Left lung (tissue), 10 donors: Measurements from ENCODE around the gene CTDP1. TPM values are rescaled to one million over a fixed set of nuclear protein-coding genes. Genes with fewer than 3 reads are reported as not detected.

Source experiments
- ATAC-seq: fragments of 200-7000 bp; cut with Tn5 transposase; one replicate; pipeline ENCODE4 v1.9.1; 2020; ENCODE audit warnings: moderate library complexity
- DNase-seq, 4 donors: peaks; one replicate each; pipeline ENCODE4 v3.0.0-alpha.2; 2013 to 2020
- H3K27ac ChIP-seq, 2 donors: fragments of 200-600 bp; sonication (generic) in 1 of 2; one replicate each; pipeline versions ENCODE4 v1.5.0 to v1.8.0; 2020 to 2021
- H3K27me3 ChIP-seq, 2 donors: fragments of 200-600 bp; sonication (generic) in 1 of 2; one replicate each; pipeline versions ENCODE4 v1.5.0 to v1.8.0; 2020 to 2021
- H3K36me3 ChIP-seq, 2 donors: fragments of 200-600 bp; sonication (generic) in 1 of 2; one replicate each; pipeline versions ENCODE4 v1.5.0 to v1.8.0; 2020 to 2021
- H3K4me1 ChIP-seq, 2 donors: fragments of 200-600 bp; one replicate each; pipeline ENCODE4 v1.8.0; 2021
- H3K4me3 ChIP-seq, 2 donors: fragments of 200-600 bp; sonication (generic) in 1 of 2; one replicate each; pipeline versions ENCODE4 v1.5.0 to v1.8.0; 2020 to 2021; ENCODE audit warnings: mild to moderate bottlenecking in 1 of 2
- H3K9me3 ChIP-seq, 2 donors: fragments of 200-600 bp; sonication (generic) in 1 of 2; one replicate each; pipeline versions ENCODE4 v1.5.0 to v1.8.0; 2020 to 2021
- intact Hi-C, 2 donors: fragments of 100-400 bp; cut with DNase I; formaldehyde crosslinking; loops; one replicate each; pipeline versions ENCODE4 v1.11.2 to v1.14.2; 2022
- polyA plus RNA-seq, 6 donors: library from polyadenylated mRNA; unstranded; fragments of 120-200 nt; gene quantifications; one replicate each; pipeline ENCODE4 v1.2.1, GENCODE V29; 2013; ENCODE audit not compliant: insufficient read length in 6 of 6
- total RNA-seq, 2 donors: library from RNA; stranded (reverse); fragmentation: NEBNext Ultra II Directional; extraction: Animal tissue kit (Norgen Biotek cat#: 25700); gene quantifications; one replicate each; pipeline ENCODE4 v1.2.1, GENCODE V29; 2021
- TF ChIP-seq, protein P1 (sequence below), 2 donors: fragments of 200-600 bp; sonication (generic) in 1 of 2; IDR thresholded peaks; one replicate each; pipeline versions ENCODE4 v1.5.0 to v1.8.0; 2021; ENCODE audit warnings: antibody characterized with exemption in 2 of 2
- donor health status: DM: no; HTN: yes; CAD: no.
- donor health status: DM: no; HTN: no; CAD: no.

The CTDP1 gene
- total and polyA plus RNA-seq, 8 donors = 8.4 to 24.4 (median 11.4) TPM

DNA sequence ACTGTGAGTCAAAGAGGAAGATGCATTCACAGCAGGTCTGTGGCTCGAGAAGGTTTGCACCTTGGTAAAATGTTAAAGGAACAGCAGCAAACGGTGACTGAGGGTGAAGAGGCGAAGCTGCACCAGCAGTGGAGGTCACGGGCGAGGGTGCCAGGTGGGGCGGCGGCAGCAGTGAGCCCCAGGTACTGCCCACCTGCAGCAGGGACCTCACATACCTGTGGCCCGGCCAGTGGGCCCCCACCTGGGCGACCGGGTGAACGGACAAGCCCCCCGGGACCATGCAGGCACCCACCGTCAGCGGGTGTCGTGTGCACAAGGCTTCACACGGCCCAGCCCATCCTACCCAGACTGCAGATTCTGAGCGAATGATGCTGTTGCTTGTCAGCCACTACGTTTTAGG lies 94.5 kb downstream of the CTDP1 start:
- no peak overlapping the region for H3K27ac ChIP-seq
- H3K36me3 ChIP-seq = no peaks in the 10 kb centered on the region
- intact Hi-C loops = no loop called here
- H3K27me3 ChIP-seq = peaks cover 0 to 68% of the 10 kb centered on the region in 2 donors
- peaks cover 0 to 6% of the 10 kb centered on the region in 2 donors for H3K9me3 ChIP-seq
- TF ChIP-seq, protein P1, sequence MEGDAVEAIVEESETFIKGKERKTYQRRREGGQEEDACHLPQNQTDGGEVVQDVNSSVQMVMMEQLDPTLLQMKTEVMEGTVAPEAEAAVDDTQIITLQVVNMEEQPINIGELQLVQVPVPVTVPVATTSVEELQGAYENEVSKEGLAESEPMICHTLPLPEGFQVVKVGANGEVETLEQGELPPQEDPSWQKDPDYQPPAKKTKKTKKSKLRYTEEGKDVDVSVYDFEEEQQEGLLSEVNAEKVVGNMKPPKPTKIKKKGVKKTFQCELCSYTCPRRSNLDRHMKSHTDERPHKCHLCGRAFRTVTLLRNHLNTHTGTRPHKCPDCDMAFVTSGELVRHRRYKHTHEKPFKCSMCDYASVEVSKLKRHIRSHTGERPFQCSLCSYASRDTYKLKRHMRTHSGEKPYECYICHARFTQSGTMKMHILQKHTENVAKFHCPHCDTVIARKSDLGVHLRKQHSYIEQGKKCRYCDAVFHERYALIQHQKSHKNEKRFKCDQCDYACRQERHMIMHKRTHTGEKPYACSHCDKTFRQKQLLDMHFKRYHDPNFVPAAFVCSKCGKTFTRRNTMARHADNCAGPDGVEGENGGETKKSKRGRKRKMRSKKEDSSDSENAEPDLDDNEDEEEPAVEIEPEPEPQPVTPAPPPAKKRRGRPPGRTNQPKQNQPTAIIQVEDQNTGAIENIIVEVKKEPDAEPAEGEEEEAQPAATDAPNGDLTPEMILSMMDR (IDR thresholded peaks at IDR 0.05) = no peak
- DNase-seq (peak in 1 of 4 donors; percentile 12), ATAC-seq (no peak)
- no peaks in the 10 kb centered on the region for H3K4me1 ChIP-seq
- H3K4me3 ChIP-seq = no peak overlapping the region

DNA sequence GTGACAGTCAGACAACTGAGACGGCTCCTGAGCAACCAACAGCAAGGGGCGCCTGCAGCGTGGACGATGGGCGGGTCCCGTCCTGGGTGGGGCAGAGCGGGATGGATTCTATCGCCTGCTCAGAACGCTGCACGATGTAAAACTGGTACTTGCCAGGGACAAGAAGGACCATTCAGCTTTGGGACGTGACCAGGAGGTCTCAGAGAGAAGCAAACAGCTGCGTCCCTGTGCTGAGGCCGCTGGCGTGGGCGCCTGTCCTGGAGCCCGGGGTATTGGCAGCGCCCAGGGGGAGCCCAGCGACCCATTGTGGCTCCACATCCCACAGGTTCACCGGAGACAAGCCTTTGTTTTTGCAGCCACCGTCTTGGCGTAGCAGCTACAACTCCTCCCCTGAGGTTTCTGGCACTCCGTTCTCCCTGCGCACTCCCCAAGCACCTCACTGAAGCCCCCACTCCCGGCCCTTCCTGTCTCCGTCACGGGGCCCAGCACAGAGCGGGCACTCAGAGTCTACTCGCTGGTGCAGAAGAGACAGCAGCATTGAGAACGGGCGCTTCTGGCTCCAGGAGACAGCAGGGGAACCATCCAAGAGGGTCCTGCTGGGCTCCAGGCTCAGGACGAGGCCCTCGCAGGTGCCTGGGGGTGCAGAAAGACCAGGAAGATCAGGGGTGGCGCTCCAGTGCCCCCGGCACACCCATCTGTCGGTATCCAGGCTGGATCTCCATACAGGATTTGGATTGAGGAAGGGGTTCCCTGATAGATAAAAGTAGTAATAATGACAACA lies 96.0 kb downstream of the CTDP1 start:
- Histone ChIP-seq H3K27ac (no peak overlapping the region), H3K4me3 (no peak overlapping the region), H3K27me3 (peaks cover 0 to 75% of the 10 kb centered on the region in 2 donors), H3K9me3 (no peaks in the 10 kb centered on the region), H3K36me3 (no peaks in the 10 kb centered on the region), H3K4me1 (no peaks in the 10 kb centered on the region)
- DNase-seq = peak in 2 of 4 donors; percentile 11 to 59
- TF ChIP-seq, protein P1 (IDR thresholded peaks at IDR 0.05) = no peak
- ATAC-seq = no peak
- intact Hi-C loops = no loop called here

DNA sequence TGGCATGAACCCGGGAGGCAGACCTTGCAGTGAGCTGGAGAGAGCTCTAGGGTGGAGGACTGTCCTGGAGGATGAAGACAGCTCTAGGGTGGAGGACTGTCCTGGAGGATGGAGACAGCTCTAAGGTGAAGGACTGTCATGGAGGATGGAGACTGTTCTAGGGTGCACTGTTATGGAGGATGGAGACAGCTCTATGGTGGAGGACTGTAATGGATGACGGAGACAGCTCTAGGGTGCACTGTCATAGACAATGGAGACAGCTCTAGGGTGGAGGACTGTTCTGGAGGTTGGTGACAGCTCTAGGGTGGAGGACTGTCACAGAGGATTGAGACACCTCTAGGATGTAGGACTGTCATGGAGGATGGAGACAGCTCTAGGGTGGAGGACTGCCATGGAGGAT lies 97.1 kb downstream of the CTDP1 start:
- DNase-seq (peak in 1 of 4 donors; percentile 19), ATAC-seq (no peak)
- Histone ChIP-seq H3K36me3 (no peaks in the 10 kb centered on the region), H3K4me1 (no peaks in the 10 kb centered on the region), H3K9me3 (no peaks in the 10 kb centered on the region), H3K27ac (no peak overlapping the region), H3K4me3 (no peak overlapping the region), H3K27me3 (peaks cover 0 to 72% of the 10 kb centered on the region in 2 donors)
- intact Hi-C loops = no loop called here
- TF ChIP-seq, protein P1 (IDR thresholded peaks at IDR 0.05) = no peak

DNA sequence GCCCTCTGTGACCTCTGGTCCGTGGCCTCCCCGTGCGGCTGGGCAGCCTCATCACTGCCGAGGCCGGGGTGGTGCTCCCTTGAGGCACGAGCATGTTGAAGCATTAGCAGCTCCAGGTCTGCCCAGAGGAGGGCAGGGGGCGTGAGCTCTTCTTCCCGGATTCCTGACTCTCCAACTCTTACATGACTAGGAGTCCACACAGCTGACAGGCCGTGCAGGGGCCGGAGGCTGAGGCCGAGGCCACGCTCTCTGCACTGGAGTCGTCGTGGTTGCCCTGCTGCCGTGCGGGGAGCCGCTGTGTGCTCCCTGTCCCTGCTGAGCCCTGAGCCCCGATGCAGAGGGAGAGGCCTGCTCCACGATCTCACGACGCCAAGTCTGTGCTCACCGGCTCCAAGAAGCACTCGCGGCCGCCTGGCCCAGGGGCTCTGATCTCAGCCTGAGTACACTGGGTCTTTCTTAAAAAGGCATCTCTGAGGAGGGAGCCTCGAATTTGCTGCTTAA lies 98.7 kb downstream of the CTDP1 start:
- Histone ChIP-seq H3K9me3 (no peaks in the 10 kb centered on the region), H3K27me3 (peaks cover 0 to 62% of the 10 kb centered on the region in 2 donors), H3K4me3 (no peak overlapping the region), H3K27ac (no peak overlapping the region), H3K4me1 (no peaks in the 10 kb centered on the region), H3K36me3 (no peaks in the 10 kb centered on the region)
- intact Hi-C loops = no loop called here
- no peak for ATAC-seq
- peak in 1 of 4 donors; percentile 28 for DNase-seq
- TF ChIP-seq, protein P1 (IDR thresholded peaks at IDR 0.05) = no peak

DNA sequence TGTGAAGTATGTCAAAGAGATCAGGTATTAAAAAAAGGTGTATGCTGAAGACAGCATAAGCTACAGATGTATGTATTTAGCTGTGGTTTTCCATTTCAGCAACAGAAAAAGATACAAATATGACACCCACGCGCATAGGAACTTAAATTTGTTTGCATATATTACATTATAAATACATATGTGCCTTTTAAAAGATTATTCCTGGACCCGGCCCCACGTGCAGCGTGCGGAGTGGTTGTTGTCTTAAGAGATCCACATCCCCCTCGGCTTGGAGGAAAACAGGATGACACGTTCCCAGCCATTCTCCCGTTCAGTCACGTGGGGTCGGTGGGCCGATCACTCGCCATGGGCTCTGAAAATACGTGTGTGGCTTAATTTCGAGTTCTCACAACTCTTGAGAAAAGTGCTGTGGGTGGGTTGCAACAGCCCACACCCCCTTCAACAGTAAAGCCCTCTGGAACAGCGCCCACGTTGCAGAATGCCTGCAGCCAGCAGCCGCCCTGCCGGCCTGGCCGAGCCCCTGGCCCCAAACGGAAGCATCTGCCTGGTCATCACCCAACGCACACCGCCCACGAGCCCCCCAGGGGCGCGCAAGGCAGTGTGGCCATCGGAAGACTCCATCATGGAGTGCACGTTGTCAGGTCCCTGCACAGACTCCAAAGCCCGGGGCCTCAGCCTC lies 99.6 kb downstream of the CTDP1 start:
- intact Hi-C loops = no loop called here
- no peaks in the 10 kb centered on the region for H3K36me3 ChIP-seq
- ATAC-seq (no peak), DNase-seq (peak in 1 of 4 donors; percentile 22)
- H3K4me1 ChIP-seq = no peaks in the 10 kb centered on the region
- no peak overlapping the region for H3K4me3 ChIP-seq
- TF ChIP-seq, protein P1 (IDR thresholded peaks at IDR 0.05) = no peak
- no peak overlapping the region for H3K27ac ChIP-seq
- H3K27me3 ChIP-seq = peaks cover 0 to 60% of the 10 kb centered on the region in 2 donors
- no peaks in the 10 kb centered on the region for H3K9me3 ChIP-seq
